K562 (cell line): Measurements from ENCODE around the gene DUS1L. TPM values are rescaled to one million over a fixed set of nuclear protein-coding genes. Genes with fewer than 3 reads are reported as not detected.

Experiments used
- CBFA2T2 ChIP-seq: fragments of 450-650 bp; conservative IDR thresholded peaks from 2 replicates; pipeline ENCODE4 v1.6.1; 2017; ENCODE audit warnings: mild to moderate bottlenecking
- CBX3 ChIP-seq, 2 experiments: IDR thresholded peaks; 1 replicate in 1 of 2; 2 replicates in 1 of 2; pipeline ENCODE4 v1.6.1; 2012; ENCODE audit warnings: inconsistent platforms in 2 of 2, low read length in 2 of 2, borderline replicate concordance in 1 of 2, control low read depth in 1 of 2
- CREB1 ChIP-seq, 2 experiments: sonication (generic) in 1 of 2; formaldehyde crosslinking in 1 of 2; IDR thresholded peaks; 2 replicates each; pipeline versions ENCODE4 v1.6.1 to v1.8.0; 2012 to 2022; ENCODE audit warnings: inconsistent platforms in 1 of 2, mild to moderate bottlenecking in 1 of 2, missing genetic modification reagents in 1 of 2, moderate library complexity in 1 of 2
- DACH1 ChIP-seq: fragments of 450-650 bp; IDR thresholded peaks from 2 replicates; pipeline ENCODE4 v1.6.1; 2018; ENCODE audit not compliant: partially characterized antibody
- ERF ChIP-seq: fragments of 450-650 bp; formaldehyde crosslinking; IDR thresholded peaks from 2 replicates; pipeline ENCODE4 v1.4.0; 2020; ENCODE audit warnings: mild to moderate bottlenecking, mixed read lengths
- HDAC2 ChIP-seq: fragments of 450-650 bp; IDR thresholded peaks from 2 replicates; pipeline ENCODE4 v1.6.1; 2016; ENCODE audit warnings: mild to moderate bottlenecking
- IFI16 ChIP-seq: fragments of 250-450 bp; sonication (Bioruptor Pico); IDR thresholded peaks from 2 replicates; pipeline ENCODE4 v2.1.2; 2022; ENCODE audit warnings: mild to moderate bottlenecking, inconsistent platforms
- KAT2B ChIP-seq: IDR thresholded peaks from one replicate; pipeline ENCODE4 v1.6.1; 2012; ENCODE audit warnings: low read depth, mild to moderate bottlenecking, control low read depth, inconsistent platforms, low read length, moderate library complexity
- NR2C2 ChIP-seq, 2 experiments: fragments of 200-800 bp in 1 of 2; sonication (Bioruptor generic) in 1 of 2; sonication (generic) in 1 of 2; formaldehyde crosslinking in 1 of 2; IDR thresholded peaks; 2 replicates each; pipeline versions ENCODE4 v1.6.1 to v1.8.0; 2016 to 2022; ENCODE audit warnings: mild to moderate bottlenecking in 1 of 2, missing compliant biosample characterization in 1 of 2, missing genetic modification characterization in 1 of 2, missing genetic modification reagents in 1 of 2
- PHB2 ChIP-seq: fragments of 450-650 bp; IDR thresholded peaks from 2 replicates; pipeline ENCODE4 v1.6.1; 2017; ENCODE audit warnings: low read depth
- SIRT6 ChIP-seq: IDR thresholded peaks from one replicate; pipeline ENCODE4 v1.6.1; 2012; ENCODE audit warnings: low read depth, mild to moderate bottlenecking, control low read depth, inconsistent platforms, low read length, moderate library complexity
- SRSF9 ChIP-seq: fragments of 200-400 bp; formaldehyde crosslinking; IDR thresholded peaks from 2 replicates; pipeline ENCODE4 v1.6.1; 2017; ENCODE audit warnings: low read depth, low read length, borderline replicate concordance
- THRB ChIP-seq: fragments of 450-650 bp; formaldehyde crosslinking; conservative IDR thresholded peaks from 2 replicates; pipeline ENCODE4 v1.4.0; 2022; ENCODE audit warnings: mild to moderate bottlenecking, missing genetic modification characterization
- ZBTB34 ChIP-seq: fragments of 250-450 bp; sonication (Bioruptor Pico); IDR thresholded peaks from 2 replicates; pipeline ENCODE4 v1.8.0; 2021; ENCODE audit warnings: mild to moderate bottlenecking, moderate library complexity
- ZNF134 ChIP-seq: fragments of 250-450 bp; sonication (Bioruptor Pico); conservative IDR thresholded peaks from 2 replicates; pipeline ENCODE4 v1.4.0; 2020
- ZNF407 ChIP-seq: fragments of 450-650 bp; IDR thresholded peaks from 2 replicates; pipeline ENCODE4 v1.6.1; 2016; ENCODE audit warnings: low read depth
- ZNF830 ChIP-seq: fragments of 250-450 bp; sonication (Bioruptor Pico); IDR thresholded peaks from 2 replicates; pipeline ENCODE4 v1.5.0; 2021; ENCODE audit warnings: mild to moderate bottlenecking
- polyA plus RNA-seq, 8 experiments: library from polyadenylated mRNA; depleted of rRNA in 4 of 8; stranded (reverse) in 5 of 8; unstranded in 3 of 8; fragments of >200 nt; fragmentation: Nextera tagmentation in 2 of 8; fragmentation: Illumina TruSeq in 1 of 8; extraction: Ambion mirVana in 2 of 8; extraction: Trizol in 1 of 8; gene quantifications; 2 replicates each; pipeline versions ENCODE4 v1.2.1 to v1.2.3, GENCODE V29; 2011 to 2014; ENCODE audit warnings: inconsistent platforms in 1 of 8, missing spikeins in 1 of 8
- total RNA-seq, 7 experiments: library from RNA; depleted of rRNA in 6 of 7; stranded (reverse); fragments of >200 nt in 6 of 7; fragmentation: Illumina TruSeq in 2 of 7; extraction: Trizol in 2 of 7; gene quantifications; 2 replicates each; pipeline versions ENCODE4 v1.2.1 to v1.2.3, GENCODE V29; 2011 to 2021; ENCODE audit warnings: low replicate concordance in 1 of 7

The DUS1L gene
- total and polyA plus RNA-seq, 9 of the 15 experiments (the other 6 are each of a cell fraction or from before 2014, with no cell fraction given), result 7.8 to 210 (median 83.9) TPM

- TF ChIP-seq CBFA2T2, result no peak
- no peak for TF ChIP-seq CBX3 (IDR thresholded peaks at IDR 0.05; ENCODE audit: borderline replicate concordance in 1 of 2, low read length in 2 of 2)
- no peak for TF ChIP-seq CREB1 (IDR thresholded peaks at IDR 0.05)
- peak; percentile 71 for TF ChIP-seq CREB1 (CRISPR knock-in tag; IDR thresholded peaks at IDR 0.05)
- TF ChIP-seq HDAC2, result no peak; the same call in none of the 2 replicates
- no peak for TF ChIP-seq ZNF407
- TF ChIP-seq ZNF134, result no peak
- TF ChIP-seq PHB2, result no peak
- TF ChIP-seq SRSF9, result no peak
- TF ChIP-seq ZBTB34 (CRISPR knock-in tag), result no peak
- TF ChIP-seq KAT2B, result no peak
- TF ChIP-seq NR2C2 (CRISPR knock-in tag; IDR thresholded peaks at IDR 0.05), result peak; percentile 22; the same call in 1 of the 2 replicates
- TF ChIP-seq NR2C2 (tag; IDR thresholded peaks at IDR 0.05), result no peak; the same call in 1 of the 2 replicates
- no peak for TF ChIP-seq ZNF830 (CRISPR knock-in tag)
- no peak for TF ChIP-seq DACH1
- no peak for TF ChIP-seq IFI16 (CRISPR knock-in tag)
- TF ChIP-seq SIRT6, result no peak
- TF ChIP-seq THRB (CRISPR knock-in tag), result no peak
- TF ChIP-seq ERF (CRISPR knock-in tag), result no peak; the same call in 1 of the 2 replicates
These were observed 34.9 kb downstream of the DUS1L start (continued) for GRCh38 chr17:82030470-82031302.
